NB4 (cell line): ENCODE results near the gene THSD7B.

Experiments
- DNase-seq: peaks from one replicate; pipeline ENCODE4 v3.0.0; 2010; ENCODE audit warnings: low read depth
- H3K4me3 ChIP-seq: one replicate; pipeline ENCODE4 v1.5.1; 2011; ENCODE audit warnings: mild to moderate bottlenecking, low read depth, low read length, moderate library complexity
- CTCF ChIP-seq: IDR thresholded peaks from one replicate; pipeline ENCODE4 v1.5.1; 2012; ENCODE audit warnings: low read depth, low read length
- MAX ChIP-seq: IDR thresholded peaks from 2 replicates; pipeline ENCODE4 v1.6.1; 2011; ENCODE audit warnings: low read depth, low read length
- MYC ChIP-seq: IDR thresholded peaks from 2 replicates; pipeline ENCODE4 v1.6.1; 2011; ENCODE audit warnings: low read depth, low read length
- POLR2A ChIP-seq: IDR thresholded peaks from 2 replicates; pipeline ENCODE4 v1.6.1; 2011; ENCODE audit warnings: mild to moderate bottlenecking; ENCODE audit not compliant: insufficient read length; ENCODE audit errors: extremely low read depth

The THSD7B gene

GRCh38 chr2:137250401-137250800, 485.1 kb downstream of the THSD7B start:
- TF ChIP-seq POLR2A: no peak
- no peak for TF ChIP-seq MYC
- TF ChIP-seq MAX: no peak
- no peak for TF ChIP-seq CTCF
- no peak overlapping the region for H3K4me3 ChIP-seq
- DNase-seq: no peak

- DNase-seq: no peak
- TF ChIP-seq MYC (no peak), MAX (no peak), POLR2A (no peak), CTCF (no peak)
Measured at GRCh38 chr2:137251045-137251444, 485.7 kb downstream of the THSD7B start.

GRCh38 chr2:137252934-137253333, 487.6 kb downstream of the THSD7B start:
- H3K4me3 ChIP-seq: no peak overlapping the region
- no peak for TF ChIP-seq MAX
- no peak for TF ChIP-seq MYC
- TF ChIP-seq CTCF: no peak
- no peak for TF ChIP-seq POLR2A
- DNase-seq: no peak

More at GRCh38 chr2:137251045-137251444, 485.7 kb downstream of the THSD7B start:
- H3K4me3 ChIP-seq: no peak overlapping the region

GRCh38 chr2:137254052-137254451, 488.7 kb downstream of the THSD7B start:
- no peak for DNase-seq
- H3K4me3 ChIP-seq: no peak overlapping the region
- TF ChIP-seq MYC (no peak), POLR2A (no peak), CTCF (no peak), MAX (no peak)

- no peak overlapping the region for H3K4me3 ChIP-seq
- DNase-seq: no peak
- TF ChIP-seq CTCF: no peak
- no peak for TF ChIP-seq MYC
- no peak for TF ChIP-seq POLR2A
- TF ChIP-seq MAX: no peak
Measured at GRCh38 chr2:137255345-137255744, 490.0 kb downstream of the THSD7B start.

- no peak for DNase-seq
- H3K4me3 ChIP-seq: no peak overlapping the region
- no peak for TF ChIP-seq MAX
- TF ChIP-seq CTCF: no peak
- no peak for TF ChIP-seq POLR2A
- no peak for TF ChIP-seq MYC
Measured at GRCh38 chr2:137255990-137256389, 490.6 kb downstream of the THSD7B start.
